ENCODE data around the gene FXYD4. TPM values are rescaled to one million over a fixed set of nuclear protein-coding genes. Genes with fewer than 3 reads are reported as not detected.

The FXYD4 gene
- total and polyA plus RNA-seq, 2 experiments from 2014 or later = not detected

DNA sequence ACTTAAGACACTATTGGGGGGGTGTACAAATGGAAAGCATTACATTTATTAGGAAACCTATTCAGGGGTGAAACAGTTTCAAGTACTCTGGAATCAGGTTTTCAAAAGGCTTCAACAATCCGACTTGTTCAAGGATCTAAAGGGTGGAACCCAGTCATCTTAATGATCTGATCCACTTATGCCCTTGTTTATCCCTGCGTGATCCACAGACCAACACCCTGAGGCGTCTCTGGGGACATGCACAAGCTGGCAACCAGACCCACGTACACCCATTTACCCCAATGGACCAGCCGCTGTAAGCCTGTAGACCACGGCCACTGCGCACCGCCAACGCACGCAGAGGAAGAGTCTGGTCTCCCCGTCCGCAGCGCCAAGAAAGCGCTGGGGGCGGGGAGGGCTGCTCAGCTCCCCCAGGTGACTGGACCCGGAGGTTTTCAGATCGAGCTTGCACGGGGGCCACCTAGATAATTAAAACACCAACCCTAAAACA, 24.2 kb downstream of the FXYD4 start:
- DNase-seq (ENCODE audit: low spot score) = peak; percentile 39
- Histone ChIP-seq H3K27ac (ENCODE audit: low read depth) (peak overlapping the region; percentile 99), H4K20me1 (replicated peaks; ENCODE audit: insufficient read depth) (peaks cover 63% of the 10 kb centered on the region), H3K4me3 (peak overlapping the region; percentile 99), H3F3A (replicated peaks; ENCODE audit: low read depth) (peaks cover 30% of the 10 kb centered on the region; the same call in 1 of the 2 replicates), H3K36me3 (ENCODE audit: insufficient read depth) (peaks cover 43% of the 10 kb centered on the region), H3K4me2 (peak overlapping the region; percentile 97), H3K9me2 (ENCODE audit: insufficient read depth) (no peaks in the 10 kb centered on the region), H2AFZ (no peak overlapping the region), H3K4me1 (ENCODE audit: insufficient read depth) (peaks cover 38% of the 10 kb centered on the region), H3K27me3 (ENCODE audit: insufficient read depth) (no peaks in the 10 kb centered on the region), H3K79me2 (replicated peaks; ENCODE audit: insufficient read depth) (peaks cover 93% of the 10 kb centered on the region)
- H3K36me3 Mint-ChIP-seq (ENCODE audit: low read depth) = peaks cover 77% of the 10 kb centered on the region
- H3K4me3 Mint-ChIP-seq = peak overlapping the region; percentile 93
- H3K4me1 Mint-ChIP-seq = peaks cover 51% of the 10 kb centered on the region
- ATAC-seq = peak; percentile 18
- H3K27me3 Mint-ChIP-seq (ENCODE audit: insufficient read depth, low read depth, poor library complexity) = peaks cover 20% of the 10 kb centered on the region
- H3K27ac Mint-ChIP-seq = peak overlapping the region; percentile 99
- TF ChIP-seq, protein P1, sequence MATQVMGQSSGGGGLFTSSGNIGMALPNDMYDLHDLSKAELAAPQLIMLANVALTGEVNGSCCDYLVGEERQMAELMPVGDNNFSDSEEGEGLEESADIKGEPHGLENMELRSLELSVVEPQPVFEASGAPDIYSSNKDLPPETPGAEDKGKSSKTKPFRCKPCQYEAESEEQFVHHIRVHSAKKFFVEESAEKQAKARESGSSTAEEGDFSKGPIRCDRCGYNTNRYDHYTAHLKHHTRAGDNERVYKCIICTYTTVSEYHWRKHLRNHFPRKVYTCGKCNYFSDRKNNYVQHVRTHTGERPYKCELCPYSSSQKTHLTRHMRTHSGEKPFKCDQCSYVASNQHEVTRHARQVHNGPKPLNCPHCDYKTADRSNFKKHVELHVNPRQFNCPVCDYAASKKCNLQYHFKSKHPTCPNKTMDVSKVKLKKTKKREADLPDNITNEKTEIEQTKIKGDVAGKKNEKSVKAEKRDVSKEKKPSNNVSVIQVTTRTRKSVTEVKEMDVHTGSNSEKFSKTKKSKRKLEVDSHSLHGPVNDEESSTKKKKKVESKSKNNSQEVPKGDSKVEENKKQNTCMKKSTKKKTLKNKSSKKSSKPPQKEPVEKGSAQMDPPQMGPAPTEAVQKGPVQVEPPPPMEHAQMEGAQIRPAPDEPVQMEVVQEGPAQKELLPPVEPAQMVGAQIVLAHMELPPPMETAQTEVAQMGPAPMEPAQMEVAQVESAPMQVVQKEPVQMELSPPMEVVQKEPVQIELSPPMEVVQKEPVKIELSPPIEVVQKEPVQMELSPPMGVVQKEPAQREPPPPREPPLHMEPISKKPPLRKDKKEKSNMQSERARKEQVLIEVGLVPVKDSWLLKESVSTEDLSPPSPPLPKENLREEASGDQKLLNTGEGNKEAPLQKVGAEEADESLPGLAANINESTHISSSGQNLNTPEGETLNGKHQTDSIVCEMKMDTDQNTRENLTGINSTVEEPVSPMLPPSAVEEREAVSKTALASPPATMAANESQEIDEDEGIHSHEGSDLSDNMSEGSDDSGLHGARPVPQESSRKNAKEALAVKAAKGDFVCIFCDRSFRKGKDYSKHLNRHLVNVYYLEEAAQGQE (IDR thresholded peaks at IDR 0.05; ENCODE audit: unreplicated experiment) = no peak
- TF ChIP-seq, protein P2, sequence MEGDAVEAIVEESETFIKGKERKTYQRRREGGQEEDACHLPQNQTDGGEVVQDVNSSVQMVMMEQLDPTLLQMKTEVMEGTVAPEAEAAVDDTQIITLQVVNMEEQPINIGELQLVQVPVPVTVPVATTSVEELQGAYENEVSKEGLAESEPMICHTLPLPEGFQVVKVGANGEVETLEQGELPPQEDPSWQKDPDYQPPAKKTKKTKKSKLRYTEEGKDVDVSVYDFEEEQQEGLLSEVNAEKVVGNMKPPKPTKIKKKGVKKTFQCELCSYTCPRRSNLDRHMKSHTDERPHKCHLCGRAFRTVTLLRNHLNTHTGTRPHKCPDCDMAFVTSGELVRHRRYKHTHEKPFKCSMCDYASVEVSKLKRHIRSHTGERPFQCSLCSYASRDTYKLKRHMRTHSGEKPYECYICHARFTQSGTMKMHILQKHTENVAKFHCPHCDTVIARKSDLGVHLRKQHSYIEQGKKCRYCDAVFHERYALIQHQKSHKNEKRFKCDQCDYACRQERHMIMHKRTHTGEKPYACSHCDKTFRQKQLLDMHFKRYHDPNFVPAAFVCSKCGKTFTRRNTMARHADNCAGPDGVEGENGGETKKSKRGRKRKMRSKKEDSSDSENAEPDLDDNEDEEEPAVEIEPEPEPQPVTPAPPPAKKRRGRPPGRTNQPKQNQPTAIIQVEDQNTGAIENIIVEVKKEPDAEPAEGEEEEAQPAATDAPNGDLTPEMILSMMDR (conservative IDR thresholded peaks at IDR 0.05; ENCODE audit: low read depth in 2 of 2) = no peak
- TF ChIP-seq CREB1 (CRISPR knock-in tag; IDR thresholded peaks at IDR 0.05; ENCODE audit: low read depth) = no peak
- TF ChIP-seq EZH2 (IDR thresholded peaks at IDR 0.05; ENCODE audit: low read depth, unreplicated experiment) = no peak
- TF ChIP-seq, protein P3, sequence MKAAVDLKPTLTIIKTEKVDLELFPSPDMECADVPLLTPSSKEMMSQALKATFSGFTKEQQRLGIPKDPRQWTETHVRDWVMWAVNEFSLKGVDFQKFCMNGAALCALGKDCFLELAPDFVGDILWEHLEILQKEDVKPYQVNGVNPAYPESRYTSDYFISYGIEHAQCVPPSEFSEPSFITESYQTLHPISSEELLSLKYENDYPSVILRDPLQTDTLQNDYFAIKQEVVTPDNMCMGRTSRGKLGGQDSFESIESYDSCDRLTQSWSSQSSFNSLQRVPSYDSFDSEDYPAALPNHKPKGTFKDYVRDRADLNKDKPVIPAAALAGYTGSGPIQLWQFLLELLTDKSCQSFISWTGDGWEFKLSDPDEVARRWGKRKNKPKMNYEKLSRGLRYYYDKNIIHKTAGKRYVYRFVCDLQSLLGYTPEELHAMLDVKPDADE (IDR thresholded peaks at IDR 0.05) = no peak
- no peak for TF ChIP-seq POLR2AphosphoS5 (IDR thresholded peaks at IDR 0.05; ENCODE audit: low read depth)
- TF ChIP-seq NANOG (IDR thresholded peaks at IDR 0.05; ENCODE audit: borderline replicate concordance) = no peak
- TF ChIP-seq JUNB (IDR thresholded peaks at IDR 0.05; ENCODE audit: unreplicated experiment) = no peak
- TF ChIP-seq ZNF331 (CRISPR knock-in tag; IDR thresholded peaks at IDR 0.05; ENCODE audit: low read depth) = no peak
- no peak for TF ChIP-seq EZH2phosphoT487 (IDR thresholded peaks at IDR 0.05; ENCODE audit: unreplicated experiment)
- TF ChIP-seq ZNF114 (CRISPR knock-in tag; IDR thresholded peaks at IDR 0.05) = no peak
- TF ChIP-seq STAT1 (IDR thresholded peaks at IDR 0.05; ENCODE audit: unreplicated experiment) = no peak
- TF ChIP-seq, protein P4, sequence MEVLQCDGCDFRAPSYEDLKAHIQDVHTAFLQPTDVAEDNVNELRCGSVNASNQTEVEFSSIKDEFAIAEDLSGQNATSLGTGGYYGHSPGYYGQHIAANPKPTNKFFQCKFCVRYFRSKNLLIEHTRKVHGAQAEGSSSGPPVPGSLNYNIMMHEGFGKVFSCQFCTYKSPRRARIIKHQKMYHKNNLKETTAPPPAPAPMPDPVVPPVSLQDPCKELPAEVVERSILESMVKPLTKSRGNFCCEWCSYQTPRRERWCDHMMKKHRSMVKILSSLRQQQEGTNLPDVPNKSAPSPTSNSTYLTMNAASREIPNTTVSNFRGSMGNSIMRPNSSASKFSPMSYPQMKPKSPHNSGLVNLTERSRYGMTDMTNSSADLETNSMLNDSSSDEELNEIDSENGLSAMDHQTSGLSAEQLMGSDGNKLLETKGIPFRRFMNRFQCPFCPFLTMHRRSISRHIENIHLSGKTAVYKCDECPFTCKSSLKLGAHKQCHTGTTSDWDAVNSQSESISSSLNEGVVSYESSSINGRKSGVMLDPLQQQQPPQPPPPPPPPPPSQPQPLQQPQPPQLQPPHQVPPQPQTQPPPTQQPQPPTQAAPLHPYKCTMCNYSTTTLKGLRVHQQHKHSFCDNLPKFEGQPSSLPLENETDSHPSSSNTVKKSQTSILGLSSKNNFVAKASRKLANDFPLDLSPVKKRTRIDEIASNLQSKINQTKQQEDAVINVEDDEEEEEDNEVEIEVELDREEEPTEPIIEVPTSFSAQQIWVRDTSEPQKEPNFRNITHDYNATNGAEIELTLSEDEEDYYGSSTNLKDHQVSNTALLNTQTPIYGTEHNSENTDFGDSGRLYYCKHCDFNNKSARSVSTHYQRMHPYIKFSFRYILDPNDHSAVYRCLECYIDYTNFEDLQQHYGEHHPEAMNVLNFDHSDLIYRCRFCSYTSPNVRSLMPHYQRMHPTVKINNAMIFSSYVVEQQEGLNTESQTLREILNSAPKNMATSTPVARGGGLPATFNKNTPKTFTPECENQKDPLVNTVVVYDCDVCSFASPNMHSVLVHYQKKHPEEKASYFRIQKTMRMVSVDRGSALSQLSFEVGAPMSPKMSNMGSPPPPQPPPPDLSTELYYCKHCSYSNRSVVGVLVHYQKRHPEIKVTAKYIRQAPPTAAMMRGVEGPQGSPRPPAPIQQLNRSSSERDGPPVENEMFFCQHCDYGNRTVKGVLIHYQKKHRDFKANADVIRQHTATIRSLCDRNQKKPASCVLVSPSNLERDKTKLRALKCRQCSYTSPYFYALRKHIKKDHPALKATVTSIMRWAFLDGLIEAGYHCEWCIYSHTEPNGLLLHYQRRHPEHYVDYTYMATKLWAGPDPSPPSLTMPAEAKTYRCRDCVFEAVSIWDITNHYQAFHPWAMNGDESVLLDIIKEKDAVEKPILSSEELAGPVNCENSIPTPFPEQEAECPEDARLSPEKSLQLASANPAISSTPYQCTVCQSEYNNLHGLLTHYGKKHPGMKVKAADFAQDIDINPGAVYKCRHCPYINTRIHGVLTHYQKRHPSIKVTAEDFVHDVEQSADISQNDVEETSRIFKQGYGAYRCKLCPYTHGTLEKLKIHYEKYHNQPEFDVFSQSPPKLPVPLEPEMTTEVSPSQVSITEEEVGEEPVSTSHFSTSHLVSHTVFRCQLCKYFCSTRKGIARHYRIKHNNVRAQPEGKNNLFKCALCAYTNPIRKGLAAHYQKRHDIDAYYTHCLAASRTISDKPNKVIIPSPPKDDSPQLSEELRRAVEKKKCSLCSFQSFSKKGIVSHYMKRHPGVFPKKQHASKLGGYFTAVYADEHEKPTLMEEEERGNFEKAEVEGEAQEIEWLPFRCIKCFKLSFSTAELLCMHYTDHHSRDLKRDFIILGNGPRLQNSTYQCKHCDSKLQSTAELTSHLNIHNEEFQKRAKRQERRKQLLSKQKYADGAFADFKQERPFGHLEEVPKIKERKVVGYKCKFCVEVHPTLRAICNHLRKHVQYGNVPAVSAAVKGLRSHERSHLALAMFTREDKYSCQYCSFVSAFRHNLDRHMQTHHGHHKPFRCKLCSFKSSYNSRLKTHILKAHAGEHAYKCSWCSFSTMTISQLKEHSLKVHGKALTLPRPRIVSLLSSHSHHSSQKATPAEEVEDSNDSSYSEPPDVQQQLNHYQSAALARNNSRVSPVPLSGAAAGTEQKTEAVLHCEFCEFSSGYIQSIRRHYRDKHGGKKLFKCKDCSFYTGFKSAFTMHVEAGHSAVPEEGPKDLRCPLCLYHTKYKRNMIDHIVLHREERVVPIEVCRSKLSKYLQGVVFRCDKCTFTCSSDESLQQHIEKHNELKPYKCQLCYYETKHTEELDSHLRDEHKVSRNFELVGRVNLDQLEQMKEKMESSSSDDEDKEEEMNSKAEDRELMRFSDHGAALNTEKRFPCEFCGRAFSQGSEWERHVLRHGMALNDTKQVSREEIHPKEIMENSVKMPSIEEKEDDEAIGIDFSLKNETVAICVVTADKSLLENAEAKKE (CRISPR knock-in tag; IDR thresholded peaks at IDR 0.05) = no peak
- no peaks in the 10 kb centered on the region; the same call in 2 of the 3 replicates for H3K9me3 Mint-ChIP-seq
